ENCODE measurements around the gene PTPRM.

DNA sequence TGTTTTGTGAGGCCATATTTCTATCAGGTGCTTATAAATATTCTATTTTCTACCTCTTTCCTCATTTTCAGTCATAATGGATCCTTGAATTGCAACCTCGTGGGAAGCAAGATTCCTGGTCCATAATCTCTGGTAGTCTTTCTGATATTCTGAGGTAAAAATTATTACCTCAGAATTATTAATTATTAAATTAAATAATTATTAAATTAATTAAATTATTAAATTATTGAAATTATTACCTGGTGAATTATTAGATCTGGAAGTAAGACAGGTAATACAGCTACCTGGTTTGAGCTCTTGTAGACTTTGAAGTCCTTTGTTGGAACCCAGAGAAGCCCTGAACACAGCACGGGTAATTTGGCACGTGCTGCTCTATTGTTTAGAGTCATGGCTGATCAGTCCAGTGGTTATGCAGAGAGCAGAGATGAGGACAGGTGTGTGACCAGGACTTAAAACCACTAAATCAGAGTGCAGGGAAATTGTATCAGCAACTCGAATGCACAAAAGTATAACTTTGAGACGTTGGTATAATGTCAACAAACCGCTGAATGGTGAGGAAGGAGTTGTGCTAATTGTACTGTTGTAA, 46.8 kb upstream of the PTPRM start:
- TF ChIP-seq, protein P1, sequence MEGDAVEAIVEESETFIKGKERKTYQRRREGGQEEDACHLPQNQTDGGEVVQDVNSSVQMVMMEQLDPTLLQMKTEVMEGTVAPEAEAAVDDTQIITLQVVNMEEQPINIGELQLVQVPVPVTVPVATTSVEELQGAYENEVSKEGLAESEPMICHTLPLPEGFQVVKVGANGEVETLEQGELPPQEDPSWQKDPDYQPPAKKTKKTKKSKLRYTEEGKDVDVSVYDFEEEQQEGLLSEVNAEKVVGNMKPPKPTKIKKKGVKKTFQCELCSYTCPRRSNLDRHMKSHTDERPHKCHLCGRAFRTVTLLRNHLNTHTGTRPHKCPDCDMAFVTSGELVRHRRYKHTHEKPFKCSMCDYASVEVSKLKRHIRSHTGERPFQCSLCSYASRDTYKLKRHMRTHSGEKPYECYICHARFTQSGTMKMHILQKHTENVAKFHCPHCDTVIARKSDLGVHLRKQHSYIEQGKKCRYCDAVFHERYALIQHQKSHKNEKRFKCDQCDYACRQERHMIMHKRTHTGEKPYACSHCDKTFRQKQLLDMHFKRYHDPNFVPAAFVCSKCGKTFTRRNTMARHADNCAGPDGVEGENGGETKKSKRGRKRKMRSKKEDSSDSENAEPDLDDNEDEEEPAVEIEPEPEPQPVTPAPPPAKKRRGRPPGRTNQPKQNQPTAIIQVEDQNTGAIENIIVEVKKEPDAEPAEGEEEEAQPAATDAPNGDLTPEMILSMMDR (IDR thresholded peaks at IDR 0.05; ENCODE audit: insufficient read depth, low read length, poor library complexity, severe bottlenecking) = no peak
- no peak for TF ChIP-seq EZH2phosphoT487 (conservative IDR thresholded peaks at IDR 0.05; ENCODE audit: low read length)

Data from SU-DHL-6 (cell line).